Activated CD4-positive, alpha-beta T cell treated with anti-CD3 and anti-CD28 coated beads, Interleukin-2, amount 50 U/mL, for 16 hours (primary cell): Measurements from ENCODE around the gene PIK3CD.
A peak's percentile ranks its signal among the peaks of the same experiment; 100 is the strongest.

ENCODE experiments used
- DNase-seq: peaks from one replicate; pipeline ENCODE4 v3.0.0-alpha.2; 2020

The PIK3CD gene

GRCh38 chr1:9720785-9721605, 69.5 kb downstream of the PIK3CD start:
- no peak for DNase-seq

GRCh38 chr1:9721606-9722377, 70.3 kb downstream of the PIK3CD start:
- peak; percentile 55 for DNase-seq

GRCh38 chr1:9722378-9722749, 70.8 kb downstream of the PIK3CD start:
- DNase-seq: no peak

GRCh38 chr1:9723068-9723805, 71.7 kb downstream of the PIK3CD start:
- DNase-seq: no peak

- no peak for DNase-seq
Observed at GRCh38 chr1:9723926-9724325, 72.4 kb downstream of the PIK3CD start.

GRCh38 chr1:9724706-9725476, 73.4 kb downstream of the PIK3CD start:
- DNase-seq: peak; percentile 68

GRCh38 chr1:9726406-9726805, 74.9 kb downstream of the PIK3CD start:
- DNase-seq: no peak

- DNase-seq: no peak
Observed at GRCh38 chr1:9726905-9727595, 75.5 kb downstream of the PIK3CD start.

- peak; percentile 82 for DNase-seq
Observed at GRCh38 chr1:9728451-9729295, 77.1 kb downstream of the PIK3CD start.

- no peak for DNase-seq
Observed at GRCh38 chr1:9729523-9729922, 78.0 kb downstream of the PIK3CD start.

- no peak for DNase-seq
Observed at GRCh38 chr1:9730096-9730901, 78.8 kb downstream of the PIK3CD start.

- no peak for DNase-seq
Observed at GRCh38 chr1:9731051-9731537, 79.6 kb downstream of the PIK3CD start.

- no peak for DNase-seq
Observed at GRCh38 chr1:9731561-9731960, 80.0 kb downstream of the PIK3CD start.

- DNase-seq: no peak
Observed at GRCh38 chr1:9732123-9732971, 80.8 kb downstream of the PIK3CD start.

- DNase-seq: no peak
Observed at GRCh38 chr1:9733160-9733789, 81.7 kb downstream of the PIK3CD start.

GRCh38 chr1:9735800-9736199, 84.3 kb downstream of the PIK3CD start:
- DNase-seq: no peak

- no peak for DNase-seq
Observed at GRCh38 chr1:9736241-9736640, 84.7 kb downstream of the PIK3CD start.

- DNase-seq: no peak
Observed at GRCh38 chr1:9737057-9737456, 85.5 kb downstream of the PIK3CD start.

GRCh38 chr1:9737671-9738070, 86.1 kb downstream of the PIK3CD start:
- DNase-seq: no peak
